Kidney capillary endothelial cell (primary cell): ENCODE data around the gene PRKCH.

Experiments used
- DNase-seq: peaks from one replicate; pipeline ENCODE4 v3.0.0-alpha.2; 2018; ENCODE audit warnings: low spot score

Gene PRKCH

DNA sequence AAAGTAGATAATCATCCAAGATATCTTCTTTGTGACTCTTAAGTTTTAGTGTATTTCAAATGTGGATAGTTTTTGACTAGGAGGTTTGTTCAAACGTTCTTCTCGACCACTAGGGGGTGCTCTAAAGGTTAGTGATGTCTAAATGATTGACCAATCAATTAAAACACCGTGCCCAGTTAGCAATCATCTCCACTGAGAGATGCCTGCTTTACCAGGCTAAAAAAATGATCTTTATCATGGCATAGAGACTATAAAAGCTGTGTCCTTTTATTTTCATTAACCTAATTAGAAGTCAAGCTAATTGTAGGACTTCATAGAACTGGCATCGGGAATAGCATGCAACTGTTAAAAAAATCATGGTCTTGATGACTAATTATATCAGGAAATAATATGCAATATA, 153.9 kb downstream of the PRKCH start:
- DNase-seq = peak; percentile 65

DNA sequence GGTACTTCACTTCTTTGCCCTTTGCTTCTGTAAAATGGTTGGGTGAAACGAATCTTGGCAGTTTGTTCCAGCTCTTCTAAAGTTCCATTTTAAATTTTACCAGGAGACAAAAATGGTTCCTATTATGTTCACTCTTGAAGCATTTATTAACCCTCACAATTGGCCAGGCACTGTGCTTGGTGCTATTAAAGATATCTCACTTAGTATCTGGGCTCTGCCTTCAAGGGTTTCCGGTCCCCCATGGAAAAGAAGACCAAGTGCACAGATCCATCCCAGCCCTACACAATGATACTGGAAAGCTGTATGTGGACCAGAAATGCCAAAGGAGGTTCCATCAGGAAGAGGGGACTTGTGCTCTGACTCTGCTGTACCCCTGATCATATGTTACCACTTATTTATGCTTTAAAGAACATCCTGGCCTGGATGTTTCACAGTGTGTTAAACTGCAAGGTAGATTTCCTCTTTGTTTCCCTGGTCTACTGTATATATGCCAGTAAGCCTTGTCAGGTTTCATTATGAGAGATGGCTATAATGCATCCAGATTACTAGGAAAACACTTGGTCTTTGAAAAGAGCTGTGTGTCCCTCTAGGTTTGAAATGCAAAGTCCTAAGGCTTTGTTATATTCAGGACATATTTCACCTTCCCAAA, 154.8 kb downstream of the PRKCH start:
- DNase-seq = no peak

- DNase-seq = peak; percentile 84
Observed at GRCh38 chr14:61476754-61477410, 155.5 kb downstream of the PRKCH start.

GRCh38 chr14:61477712-61478462, 156.5 kb downstream of the PRKCH start:
- DNase-seq = peak; percentile 48

GRCh38 chr14:61478971-61479473, 157.6 kb downstream of the PRKCH start:
- DNase-seq = no peak

GRCh38 chr14:61479746-61480502, 158.5 kb downstream of the PRKCH start:
- no peak for DNase-seq

GRCh38 chr14:61480704-61481285, 159.4 kb downstream of the PRKCH start:
- no peak for DNase-seq

DNA sequence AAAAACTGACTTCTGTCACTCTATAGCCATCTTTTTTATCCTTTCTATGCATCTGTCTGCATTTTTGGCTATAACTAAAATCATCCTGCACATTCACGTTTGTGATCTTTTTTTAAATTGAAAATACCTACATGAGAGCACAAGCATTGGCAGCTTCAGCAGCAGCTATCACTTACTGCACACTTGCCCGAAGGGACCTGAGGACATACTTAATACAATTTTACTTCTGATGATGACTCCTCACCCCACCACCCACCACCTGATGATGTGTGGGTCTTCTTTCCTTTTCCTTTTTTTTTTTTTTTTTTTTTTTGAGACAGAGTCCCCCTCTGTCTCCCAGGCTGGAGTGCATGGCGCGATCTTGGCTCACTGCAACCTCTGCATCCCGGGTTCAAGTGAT, 160.3 kb downstream of the PRKCH start:
- no peak for DNase-seq

GRCh38 chr14:61482348-61483206, 161.2 kb downstream of the PRKCH start:
- no peak for DNase-seq

- DNase-seq = no peak
Observed at GRCh38 chr14:61483476-61483875, 162.1 kb downstream of the PRKCH start.

DNA sequence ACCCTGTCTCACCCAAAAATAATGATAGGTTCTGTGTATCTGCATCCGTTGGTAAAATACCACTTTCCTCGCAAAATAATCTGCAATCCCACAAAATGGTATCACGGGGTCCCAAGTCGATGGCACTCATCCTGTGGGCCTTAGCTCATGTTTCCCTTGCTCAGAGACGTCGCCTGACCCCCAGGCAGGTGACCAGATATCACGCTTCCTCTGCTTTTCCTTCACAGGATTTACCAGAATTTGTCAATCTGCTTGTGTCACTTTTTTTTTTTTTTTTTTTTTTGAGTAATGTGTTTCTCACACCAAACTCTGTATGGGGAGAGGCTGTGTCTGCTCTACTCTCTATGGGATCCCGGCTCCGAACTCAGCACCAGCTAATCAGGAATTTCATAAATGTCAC, 162.7 kb downstream of the PRKCH start:
- no peak for DNase-seq

DNA sequence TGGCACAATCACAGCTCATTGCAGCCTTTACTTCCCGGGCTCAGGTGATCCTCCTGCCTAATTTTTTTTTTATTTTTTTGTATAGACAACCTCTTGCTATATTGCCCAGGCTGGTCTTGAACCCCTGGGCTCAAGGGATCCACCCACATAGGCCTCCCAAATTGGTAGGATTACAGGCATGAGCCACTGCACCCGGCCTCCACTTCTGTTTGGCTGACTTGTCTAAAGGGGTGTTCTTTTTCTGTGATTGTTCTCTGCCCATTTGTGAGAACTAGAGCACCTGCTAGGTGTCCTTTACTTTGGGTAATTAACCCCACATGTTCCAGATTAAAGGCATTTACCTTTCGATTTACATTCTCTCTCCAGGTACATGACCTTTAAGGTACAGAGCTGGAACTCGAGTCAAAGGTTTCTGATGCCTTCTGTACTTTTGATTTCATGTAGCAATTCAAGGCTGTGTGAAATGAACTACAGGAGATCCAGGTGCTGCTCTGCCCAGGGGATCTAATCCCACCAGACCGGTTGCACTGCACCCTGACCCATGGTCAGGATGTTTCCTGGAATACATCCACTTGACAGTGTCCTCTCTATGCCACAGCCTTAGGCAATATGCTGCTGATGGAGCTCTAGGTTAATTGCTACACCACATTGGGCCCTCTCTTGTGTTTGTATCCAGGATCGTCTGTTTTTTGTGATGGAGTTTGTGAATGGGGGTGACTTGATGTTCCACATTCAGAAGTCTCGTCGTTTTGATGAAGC, 163.6 kb downstream of the PRKCH start:
- DNase-seq = no peak

- DNase-seq = no peak
Observed at GRCh38 chr14:61485661-61486060, 164.3 kb downstream of the PRKCH start.

DNA sequence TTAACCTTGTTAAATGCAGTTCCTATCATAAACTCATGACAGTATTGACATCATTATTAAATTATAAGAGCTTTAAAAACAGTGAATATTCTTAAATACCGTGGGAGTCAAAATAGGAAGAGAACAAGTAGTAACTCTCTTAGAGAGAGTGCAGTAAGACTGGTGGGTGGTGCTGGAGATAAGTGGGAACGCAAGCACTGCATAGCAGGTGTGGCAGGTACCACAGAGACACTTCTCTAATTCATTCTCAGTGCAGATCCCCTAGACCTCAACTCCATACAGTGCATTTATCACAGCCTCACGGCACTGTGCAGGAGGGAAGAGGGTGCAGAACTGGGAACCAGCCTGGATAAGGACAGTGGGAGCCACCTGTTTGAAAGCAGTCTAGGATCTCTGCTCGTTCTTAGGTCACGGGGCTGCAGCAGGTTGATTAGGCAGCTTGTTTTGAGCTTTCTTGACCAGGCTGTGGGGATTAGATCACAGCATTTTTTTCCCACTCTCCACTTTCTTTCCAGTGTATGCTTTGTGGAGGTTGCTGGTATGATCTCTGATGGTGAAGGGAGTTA, 165.6 kb downstream of the PRKCH start:
- no peak for DNase-seq

DNA sequence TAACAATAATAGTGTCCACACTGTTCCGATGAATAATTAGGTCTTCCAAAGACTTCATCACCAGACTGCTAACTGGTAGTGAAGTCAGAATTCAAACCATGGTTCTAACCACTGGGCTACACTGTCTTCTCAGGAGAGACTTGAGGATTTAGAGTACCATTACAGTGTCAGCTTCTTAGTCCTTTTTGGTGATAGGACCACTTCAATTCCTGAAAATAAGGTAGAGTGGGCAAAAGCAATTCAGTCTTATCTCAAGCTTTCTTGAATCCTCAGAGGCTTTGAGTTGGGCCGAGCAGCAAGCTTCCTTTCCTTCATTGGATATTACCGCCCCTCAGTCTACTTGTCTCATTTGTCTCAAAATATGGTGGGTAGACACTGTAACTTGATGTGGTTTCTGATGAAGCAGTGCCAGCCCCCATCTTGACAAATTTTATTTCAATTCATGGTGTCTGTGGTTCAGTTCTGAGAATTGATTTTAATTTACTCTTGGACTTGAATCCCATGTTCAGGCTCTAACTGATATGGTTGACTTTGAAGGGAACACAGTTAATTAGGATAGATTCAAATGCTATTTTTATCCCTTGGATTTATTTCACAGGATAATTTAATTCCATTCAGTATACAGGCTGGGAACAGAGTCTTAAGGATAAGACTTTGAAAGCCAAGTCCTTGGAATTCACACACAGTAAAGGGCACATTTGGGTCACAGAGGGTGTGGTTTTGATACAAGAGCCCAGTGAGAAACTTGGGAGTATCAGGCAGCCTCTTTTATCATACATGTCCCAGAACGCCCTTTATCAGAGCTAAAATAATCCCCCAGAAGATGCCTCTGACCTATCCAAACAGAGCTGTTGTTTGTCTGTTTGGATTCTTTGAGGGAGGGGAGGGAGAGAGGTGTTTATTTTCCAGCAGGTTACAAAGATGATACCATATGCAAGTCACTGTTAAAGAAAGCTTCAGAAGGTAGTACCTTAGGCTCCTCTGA, 167.3 kb downstream of the PRKCH start:
- no peak for DNase-seq

DNA sequence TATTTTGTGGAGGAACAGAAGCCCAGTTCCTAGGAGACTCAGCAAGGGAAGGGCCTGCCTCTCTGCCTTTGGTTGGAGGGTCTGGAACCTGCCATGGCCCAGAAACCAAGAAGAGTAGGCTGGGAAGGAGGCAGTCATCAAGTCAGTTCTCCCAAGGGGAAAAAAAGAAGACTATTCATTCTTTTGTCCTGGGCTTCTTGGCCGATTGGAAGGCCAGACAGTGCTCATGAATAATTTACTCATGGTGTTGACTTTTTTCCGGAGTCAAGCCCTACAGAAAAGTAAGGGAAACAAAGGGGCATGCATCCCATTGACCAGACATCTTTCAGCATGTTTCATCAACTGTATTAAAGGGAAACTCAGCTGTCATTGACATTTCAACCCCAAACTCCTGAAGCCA, 168.1 kb downstream of the PRKCH start:
- DNase-seq = no peak

DNA sequence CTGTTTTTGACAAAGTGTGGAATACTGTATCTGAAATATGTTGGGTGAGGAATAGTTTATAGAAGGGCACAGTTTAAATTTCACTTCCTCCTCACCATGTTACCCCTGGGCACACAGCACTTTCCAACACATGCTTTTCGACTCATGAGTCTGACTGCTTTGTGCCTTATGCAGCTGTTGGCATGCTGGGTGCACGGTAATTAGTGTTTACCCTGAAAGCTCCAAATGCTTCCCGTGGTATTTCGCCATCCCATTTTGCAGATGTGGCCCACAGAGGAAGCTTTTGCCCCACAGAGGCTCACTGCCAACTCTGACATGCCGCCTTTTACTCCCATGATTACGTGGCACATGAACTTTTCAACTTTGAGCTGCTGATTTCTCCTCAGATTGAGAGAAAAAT, 168.6 kb downstream of the PRKCH start:
- DNase-seq = no peak

DNA sequence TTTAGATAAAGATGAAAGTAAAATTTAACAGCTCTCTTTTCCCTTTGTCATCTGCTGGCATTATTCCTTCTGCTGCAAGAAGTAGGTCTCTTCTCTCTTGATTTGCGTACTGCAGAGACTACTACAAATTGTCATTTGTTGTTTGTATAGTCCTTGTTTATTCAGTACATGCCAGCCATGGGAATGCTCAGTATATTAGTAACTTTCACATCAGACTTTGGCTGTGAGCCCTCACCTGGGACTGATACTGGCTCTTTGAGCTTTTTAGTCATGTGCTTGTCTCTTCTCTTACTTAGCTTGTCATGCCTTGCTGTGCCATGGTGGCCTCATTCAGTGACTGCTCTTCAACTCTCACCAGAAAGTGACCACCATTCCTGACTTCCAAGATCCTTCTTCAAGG, 169.8 kb downstream of the PRKCH start:
- no peak for DNase-seq
